HepG2 (cell line): Measurements from ENCODE around the gene PNKD. TPM values are rescaled to one million over a fixed set of nuclear protein-coding genes. Genes with fewer than 3 reads are reported as not detected.

ENCODE experiments used
- ATAC-seq: fragments of 200-7000 bp; cut with Tn5 transposase; 3 replicates; pipeline ENCODE4 v1.9.1; 2020; ENCODE audit warnings: mild to moderate bottlenecking, moderate library complexity
- BruUV-seq: library from RNA; stranded (reverse); fragments of 400-500 nt; replicated peaks from 2 replicates; lab custom pipeline; 2021; lab: Mats Ljungman, UMichigan
- CTCF ChIA-PET: fragments of 300-600 bp; formaldehyde crosslinking; extraction: SDS; loops from one replicate; lab custom pipeline; 2021; ENCODE audit warnings: low total read pairs, inconsistent platforms, low intra/inter-chr PET ratio; lab: Yijun Ruan, JAX
- POLR2A ChIA-PET: fragments of 350-600 bp; sonication (Branson Sonifier 250); formaldehyde crosslinking; loops from one replicate; lab custom pipeline; 2020; ENCODE audit warnings: antibody characterized with exemption, inconsistent platforms; lab: Yijun Ruan, JAX
- DNase-seq: peaks from one replicate; pipeline ENCODE4 v3.0.0-alpha.2; 2015; ENCODE audit warnings: low spot score
- FAIRE-seq: peaks from 3 replicates; lab custom pipeline; 2011; peaks lifted over from hg19 to GRCh38; lab: Jason Lieb, UNC
- H2AFZ ChIP-seq: one replicate; pipeline ENCODE4 v1.6.1; 2011; ENCODE audit warnings: low read length, inconsistent platforms
- H3K27ac ChIP-seq: fragments of 300-600 bp; 3 replicates; pipeline ENCODE4 v1.8.0; 2011; ENCODE audit warnings: mixed run types, mild to moderate bottlenecking, mixed read lengths, low read length, inconsistent platforms; ENCODE audit not compliant: insufficient read depth; ENCODE audit errors: extremely low read length
- H3K27me3 ChIP-seq, 2 experiments: fragments of 200-600 bp in 1 of 2; 2 replicates in 1 of 2; 3 replicates in 1 of 2; pipeline versions ENCODE4 v1.6.0 to v1.8.0; 2011; ENCODE audit warnings: low read length in 2 of 2, mild to moderate bottlenecking in 2 of 2, moderate library complexity in 2 of 2, inconsistent platforms in 1 of 2; ENCODE audit not compliant: insufficient read depth in 2 of 2, control insufficient read depth in 1 of 2
- H3K36me3 ChIP-seq, 2 experiments: fragments of 200-600 bp in 1 of 2; replicated peaks in 1 of 2; 2 replicates in 1 of 2; 3 replicates in 1 of 2; pipeline versions ENCODE4 v1.5.1 to v1.8.0; 2011; ENCODE audit warnings: low read length in 2 of 2, inconsistent platforms in 1 of 2; ENCODE audit not compliant: insufficient read depth in 2 of 2, control insufficient read depth in 1 of 2
- H3K4me1 ChIP-seq: 2 replicates; pipeline ENCODE4 v1.5.1; 2012; ENCODE audit warnings: low read length, inconsistent platforms; ENCODE audit not compliant: insufficient read depth
- H3K4me2 ChIP-seq: 2 replicates; pipeline ENCODE4 v1.6.0; 2011; ENCODE audit warnings: low read depth, low read length, inconsistent platforms
- H3K4me3 ChIP-seq, 3 experiments: fragments of 200-600 bp in 1 of 3; sonication (generic), shearing (Covaris generic) in 1 of 3; replicated peaks in 1 of 3; 2 replicates each; pipeline ENCODE4 v1.5.1; 2011 to 2016; ENCODE audit warnings: low read length in 3 of 3, inconsistent platforms in 2 of 3, low read depth in 2 of 3, mild to moderate bottlenecking in 2 of 3, control low read depth in 1 of 3, mixed read lengths in 1 of 3; ENCODE audit not compliant: insufficient read depth in 1 of 3
- H3K79me2 ChIP-seq: one replicate; pipeline ENCODE4 v1.6.1; 2011; ENCODE audit warnings: low read length, inconsistent platforms; ENCODE audit not compliant: insufficient read depth
- H3K9ac ChIP-seq: 2 replicates; pipeline ENCODE4 v1.6.0; 2011; ENCODE audit warnings: mild to moderate bottlenecking, low read depth, low read length, inconsistent platforms; ENCODE audit not compliant: insufficient read depth
- H3K9me3 ChIP-seq: 2 replicates; pipeline ENCODE4 v1.5.1; 2012; ENCODE audit warnings: mild to moderate bottlenecking, low read length
- H4K20me1 ChIP-seq: 2 replicates; pipeline ENCODE4 v1.6.0; 2011; ENCODE audit warnings: inconsistent platforms, mild to moderate bottlenecking, low read length, moderate library complexity; ENCODE audit not compliant: insufficient read depth
- CERS6 ChIP-seq: sonication (generic); formaldehyde crosslinking; IDR thresholded peaks from 2 replicates; pipeline ENCODE4 v1.5.0; 2020; ENCODE audit warnings: missing genetic modification reagents
- HNRNPL ChIP-seq: fragments of 200-400 bp; formaldehyde crosslinking; IDR thresholded peaks from 2 replicates; pipeline ENCODE4 v1.6.1; 2017; ENCODE audit warnings: mild to moderate bottlenecking, low read depth, low read length
- IKZF5 ChIP-seq: IDR thresholded peaks from 2 replicates; pipeline ENCODE4 v1.6.1; 2018; ENCODE audit warnings: missing genetic modification reagents, mild to moderate bottlenecking, missing compliant biosample characterization
- KDM2A ChIP-seq: sonication (generic); formaldehyde crosslinking; IDR thresholded peaks from 2 replicates; pipeline ENCODE4 v1.4.0; 2020; ENCODE audit warnings: low read depth, missing genetic modification reagents, borderline replicate concordance
- KMT2A ChIP-seq: sonication (generic); formaldehyde crosslinking; IDR thresholded peaks from 2 replicates; pipeline ENCODE4 v1.4.0; 2020; ENCODE audit warnings: missing genetic modification reagents
- MZF1 ChIP-seq: sonication (generic); formaldehyde crosslinking; IDR thresholded peaks from 2 replicates; pipeline ENCODE4 v1.8.1; 2023; ENCODE audit warnings: mild to moderate bottlenecking, missing genetic modification reagents, borderline replicate concordance
- RAD21 ChIP-seq: fragments of 450-650 bp; formaldehyde crosslinking; IDR thresholded peaks from 2 replicates; pipeline ENCODE4 v1.5.0; 2020; ENCODE audit warnings: mild to moderate bottlenecking
- SAP130 ChIP-seq: IDR thresholded peaks from 2 replicates; pipeline ENCODE4 v1.6.1; 2016; ENCODE audit warnings: low read depth
- ZNF275 ChIP-seq: sonication (generic); formaldehyde crosslinking; IDR thresholded peaks from 2 replicates; pipeline ENCODE4 v1.8.0; 2022; ENCODE audit warnings: missing genetic modification reagents, mild to moderate bottlenecking, inconsistent platforms, borderline replicate concordance
- ZNF552 ChIP-seq: sonication (generic); formaldehyde crosslinking; IDR thresholded peaks from 2 replicates; pipeline ENCODE4 v1.9.0; 2022; ENCODE audit warnings: missing genetic modification reagents, mild to moderate bottlenecking, borderline replicate concordance
- ZNF629 ChIP-seq: sonication (generic); formaldehyde crosslinking; conservative IDR thresholded peaks from 2 replicates; pipeline ENCODE4 v1.5.0; 2020; ENCODE audit warnings: missing genetic modification reagents
- WGBS: methylation state at CpG from one replicate; pipeline ENCODE4 v1.1.6; 2017; ENCODE audit warnings: low lambda C conversion rate; 5-methylcytosine and 5-hydroxymethylcytosine counted together
- in situ Hi-C: cut with HindIII; loops from 2 replicates; pipeline ENCODE4 v1.10.0; 2017; ENCODE audit warnings: low pct_unique_long_range_greater_than_20kb; ENCODE audit not compliant: extremely low pct_ligation_motif_present
- intact Hi-C: fragments of 100-400 bp; cut with micrococcal nuclease; formaldehyde crosslinking; loops from one replicate; pipeline ENCODE4 v1.10.0; 2022; ENCODE audit not compliant: unreplicated experiment
- polyA plus RNA-seq, 8 experiments: library from polyadenylated mRNA; depleted of rRNA in 3 of 8; stranded (reverse) in 7 of 8; unstranded in 1 of 8; fragments of >200 nt; fragmentation: Illumina TruSeq in 4 of 8; extraction: Trizol in 4 of 8; gene quantifications; 2 replicates each; pipeline versions ENCODE4 v1.2.1 to v1.2.3, GENCODE V29; 2011 to 2016; ENCODE audit warnings: low read depth in 4 of 8, missing spikeins in 1 of 8, mixed read lengths in 1 of 8; ENCODE audit not compliant: insufficient read depth in 1 of 8
- total RNA-seq, 5 experiments: library from RNA; depleted of rRNA; stranded (reverse); fragments of >200 nt; fragmentation: Illumina TruSeq; extraction: Trizol; gene quantifications; 2 replicates each; pipeline ENCODE4 v1.2.3, GENCODE V29; 2016; ENCODE audit warnings: low read depth in 1 of 5

PNKD gene
- total and polyA plus RNA-seq, 2 of the 13 experiments (the other 11 are each of a cell fraction or from before 2014, with no cell fraction given): 55.9 to 80.4 TPM

- BruUV-seq: no TSS peak
- H4K20me1 ChIP-seq: no peaks in the 10 kb centered on the region
- in situ Hi-C loops (no loop called here), intact Hi-C loops (no loop called here)
- H3K4me1 ChIP-seq: peaks cover 45% of the 10 kb centered on the region
- no peak overlapping the region for H3K9ac ChIP-seq
- H3K79me2 ChIP-seq: no peaks in the 10 kb centered on the region
- no peak for DNase-seq
- H3K9me3 ChIP-seq: no peaks in the 10 kb centered on the region
- ChIA-PET CTCF (no interaction called here), POLR2A (interaction anchor here (6.6 kb wide), 1 partner anchor 10 kb away, joined by 27 read pairs; the partner anchor contains the start of genes AAMP and PNKD)
- H2AFZ ChIP-seq: no peak overlapping the region
- FAIRE-seq: no peak
- 77% methylated on average over 5 of the region's 5 CpGs for WGBS
- no peaks in the 10 kb centered on the region for H3K27me3 ChIP-seq
- no peak for ATAC-seq
- H3K4me2 ChIP-seq: no peak overlapping the region
- peaks cover 12 to 24% of the 10 kb centered on the region in 2 experiments for H3K36me3 ChIP-seq
- H3K4me3 ChIP-seq: no peak overlapping the region
- no peak overlapping the region for H3K27ac ChIP-seq
- TF ChIP-seq ZNF552 (CRISPR knock-in tag) (no peak), KDM2A (CRISPR knock-in tag) (no peak), ZNF629 (CRISPR knock-in tag) (0 out of 2 replicates have a peak, but pooled peaks have one; percentile 31)
- TF ChIP-seq, all 625 proteins: peak for 1
Observed at GRCh38 chr2:218260166-218260565, 10.2 kb upstream of the PNKD start.

GRCh38 chr2:218260742-218261422 is 9.4 kb upstream of the PNKD start, which contains the start of gene GPBAR1:
Gene GPBAR1 (plus strand): TSS chr2:218261015. CDS start chr2:218262725, 1,710 bp downstream.
- BruUV-seq: no TSS peak
- Histone ChIP-seq H2AFZ (no peak within 1 kb of the TSS), H3K9me3 (no peaks in the 10 kb centered on the region), H3K27ac (no peak within 1 kb of the TSS), H3K4me1 (peaks cover 52% of the 10 kb centered on the region), H3K27me3 (no peaks in the 10 kb centered on the region), H4K20me1 (no peaks in the 10 kb centered on the region), H3K4me2 (no peak within 1 kb of the TSS), H3K9ac (no peak within 1 kb of the TSS), H3K79me2 (no peaks in the 10 kb centered on the region), H3K36me3 (peaks cover 12 to 29% of the 10 kb centered on the region in 2 experiments), H3K4me3 (no peak within 1 kb of the TSS)
- no peak for FAIRE-seq
- POLR2A ChIA-PET: interaction anchor here (1.6 to 6.6 kb wide), 2 partner anchors 10 to 16 kb away, joined by 5 to 27 read pairs; partner anchors contain the start of genes AAMP and PNKD
- intact Hi-C loops: no loop called here
- ATAC-seq: peak; percentile 51
- CTCF ChIA-PET: no interaction called here
- in situ Hi-C loops: no loop called here
- WGBS: 54% methylated on average over 6 of the region's 10 CpGs
- peak; percentile 41 for DNase-seq
- peak; percentile 27; the same call in 1 of the 2 replicates for TF ChIP-seq RAD21 (CRISPR knock-in tag)
- TF ChIP-seq HNRNPL: 0 out of 2 replicates have a peak, but pooled peaks have one; percentile 20
- TF ChIP-seq CERS6: no peak
- 0 out of 2 replicates have a peak, but pooled peaks have one; percentile 30 for TF ChIP-seq KMT2A (CRISPR knock-in tag)
- no peak for TF ChIP-seq SAP130 (CRISPR knock-in tag)
- no peak for TF ChIP-seq ZNF275 (CRISPR knock-in tag)
- TF ChIP-seq IKZF5: no peak
- TF ChIP-seq MZF1 (CRISPR knock-in tag): no peak
